HepG2 (cell line): ENCODE results near the gene RNU7-1. TPM values are rescaled to one million over a fixed set of nuclear protein-coding genes. Genes with fewer than 3 reads are reported as not detected.

ENCODE experiments used
- ATAC-seq: fragments of 200-7000 bp; cut with Tn5 transposase; 3 replicates; pipeline ENCODE4 v1.9.1; 2020; ENCODE audit warnings: mild to moderate bottlenecking, moderate library complexity
- BruUV-seq: library from RNA; stranded (reverse); fragments of 400-500 nt; replicated peaks from 2 replicates; lab custom pipeline; 2021; lab: Mats Ljungman, UMichigan
- CTCF ChIA-PET: fragments of 300-600 bp; formaldehyde crosslinking; extraction: SDS; loops from one replicate; lab custom pipeline; 2021; ENCODE audit warnings: low total read pairs, inconsistent platforms, low intra/inter-chr PET ratio; lab: Yijun Ruan, JAX
- POLR2A ChIA-PET: fragments of 350-600 bp; sonication (Branson Sonifier 250); formaldehyde crosslinking; loops from one replicate; lab custom pipeline; 2020; ENCODE audit warnings: antibody characterized with exemption, inconsistent platforms; lab: Yijun Ruan, JAX
- DNase-seq: peaks from one replicate; pipeline ENCODE4 v3.0.0-alpha.2; 2015; ENCODE audit warnings: low spot score
- FAIRE-seq: peaks from 3 replicates; lab custom pipeline; 2011; peaks lifted over from hg19 to GRCh38; lab: Jason Lieb, UNC
- H2AFZ ChIP-seq: one replicate; pipeline ENCODE4 v1.6.1; 2011; ENCODE audit warnings: low read length, inconsistent platforms
- H3K27ac ChIP-seq: fragments of 300-600 bp; 3 replicates; pipeline ENCODE4 v1.8.0; 2011; ENCODE audit warnings: mixed run types, mild to moderate bottlenecking, mixed read lengths, low read length, inconsistent platforms; ENCODE audit not compliant: insufficient read depth; ENCODE audit errors: extremely low read length
- H3K27me3 ChIP-seq, 2 experiments: fragments of 200-600 bp in 1 of 2; 2 replicates in 1 of 2; 3 replicates in 1 of 2; pipeline versions ENCODE4 v1.6.0 to v1.8.0; 2011; ENCODE audit warnings: low read length in 2 of 2, mild to moderate bottlenecking in 2 of 2, moderate library complexity in 2 of 2, inconsistent platforms in 1 of 2; ENCODE audit not compliant: insufficient read depth in 2 of 2, control insufficient read depth in 1 of 2
- H3K36me3 ChIP-seq, 2 experiments: fragments of 200-600 bp in 1 of 2; replicated peaks in 1 of 2; 2 replicates in 1 of 2; 3 replicates in 1 of 2; pipeline versions ENCODE4 v1.5.1 to v1.8.0; 2011; ENCODE audit warnings: low read length in 2 of 2, inconsistent platforms in 1 of 2; ENCODE audit not compliant: insufficient read depth in 2 of 2, control insufficient read depth in 1 of 2
- H3K4me1 ChIP-seq: 2 replicates; pipeline ENCODE4 v1.5.1; 2012; ENCODE audit warnings: low read length, inconsistent platforms; ENCODE audit not compliant: insufficient read depth
- H3K4me2 ChIP-seq: 2 replicates; pipeline ENCODE4 v1.6.0; 2011; ENCODE audit warnings: low read depth, low read length, inconsistent platforms
- H3K4me3 ChIP-seq, 3 experiments: fragments of 200-600 bp in 1 of 3; sonication (generic), shearing (Covaris generic) in 1 of 3; replicated peaks in 1 of 3; 2 replicates each; pipeline ENCODE4 v1.5.1; 2011 to 2016; ENCODE audit warnings: low read length in 3 of 3, inconsistent platforms in 2 of 3, low read depth in 2 of 3, mild to moderate bottlenecking in 2 of 3, control low read depth in 1 of 3, mixed read lengths in 1 of 3; ENCODE audit not compliant: insufficient read depth in 1 of 3
- H3K79me2 ChIP-seq: one replicate; pipeline ENCODE4 v1.6.1; 2011; ENCODE audit warnings: low read length, inconsistent platforms; ENCODE audit not compliant: insufficient read depth
- H3K9ac ChIP-seq: 2 replicates; pipeline ENCODE4 v1.6.0; 2011; ENCODE audit warnings: mild to moderate bottlenecking, low read depth, low read length, inconsistent platforms; ENCODE audit not compliant: insufficient read depth
- H3K9me3 ChIP-seq: 2 replicates; pipeline ENCODE4 v1.5.1; 2012; ENCODE audit warnings: mild to moderate bottlenecking, low read length
- H4K20me1 ChIP-seq: 2 replicates; pipeline ENCODE4 v1.6.0; 2011; ENCODE audit warnings: inconsistent platforms, mild to moderate bottlenecking, low read length, moderate library complexity; ENCODE audit not compliant: insufficient read depth
- ATM ChIP-seq: fragments of 450-650 bp; IDR thresholded peaks from 2 replicates; pipeline ENCODE4 v1.7.1; 2017; ENCODE audit warnings: mild to moderate bottlenecking, borderline replicate concordance
- GPN1 ChIP-seq: sonication (generic); formaldehyde crosslinking; IDR thresholded peaks from 2 replicates; pipeline ENCODE4 v1.5.1; 2020; ENCODE audit warnings: missing genetic modification reagents, borderline replicate concordance
- HNF1A ChIP-seq, 2 experiments: sonication (generic) in 1 of 2; formaldehyde crosslinking in 1 of 2; IDR thresholded peaks; 2 replicates each; pipeline versions ENCODE4 v1.4.0 to v1.6.1; 2016 to 2020; ENCODE audit warnings: borderline replicate concordance in 1 of 2, low read depth in 1 of 2, mild to moderate bottlenecking in 1 of 2, missing genetic modification reagents in 1 of 2
- HNRNPK ChIP-seq: fragments of 200-400 bp; formaldehyde crosslinking; IDR thresholded peaks from 2 replicates; pipeline ENCODE4 v1.6.1; 2018; ENCODE audit warnings: low read length, low read depth, moderate library complexity, mild to moderate bottlenecking; ENCODE audit not compliant: poor library complexity, severe bottlenecking
- HNRNPLL ChIP-seq: fragments of 200-400 bp; formaldehyde crosslinking; IDR thresholded peaks from 2 replicates; pipeline ENCODE4 v1.6.1; 2017; ENCODE audit warnings: mild to moderate bottlenecking, low read depth, low read length; ENCODE audit not compliant: poor library complexity, severe bottlenecking
- IKZF4 ChIP-seq: sonication (generic); formaldehyde crosslinking; IDR thresholded peaks from 2 replicates; pipeline ENCODE4 v1.5.1; 2020; ENCODE audit warnings: borderline replicate concordance, mild to moderate bottlenecking, low read depth, missing genetic modification reagents; ENCODE audit errors: not compliant biosample characterization
- IRX3 ChIP-seq: sonication (generic); formaldehyde crosslinking; IDR thresholded peaks from 2 replicates; pipeline ENCODE4 v1.8.1; 2023; ENCODE audit warnings: mild to moderate bottlenecking, low read depth, missing genetic modification reagents, borderline replicate concordance
- POLR2G ChIP-seq: fragments of 200-400 bp; formaldehyde crosslinking; IDR thresholded peaks from 2 replicates; pipeline ENCODE4 v1.6.1; 2018; ENCODE audit warnings: mild to moderate bottlenecking, low read depth, low read length, moderate library complexity
- RBM22 ChIP-seq: fragments of 200-400 bp; formaldehyde crosslinking; optimal IDR thresholded peaks from 2 replicates; pipeline ENCODE3; 2017; ENCODE audit warnings: mild to moderate bottlenecking, low read length, moderate library complexity
- TBX2 ChIP-seq: sonication (generic); formaldehyde crosslinking; IDR thresholded peaks from 2 replicates; pipeline ENCODE4 v1.5.0; 2020; ENCODE audit warnings: missing genetic modification reagents, mild to moderate bottlenecking, borderline replicate concordance
- ZBED4 ChIP-seq: sonication (generic); formaldehyde crosslinking; IDR thresholded peaks from 2 replicates; pipeline ENCODE4 v1.4.0; 2020; ENCODE audit warnings: missing genetic modification reagents, borderline replicate concordance
- ZNF24 ChIP-seq: fragments of 450-650 bp; IDR thresholded peaks from 2 replicates; pipeline ENCODE4 v1.6.1; 2017; ENCODE audit warnings: antibody characterized with exemption, mild to moderate bottlenecking
- WGBS: methylation state at CpG from one replicate; pipeline ENCODE4 v1.1.6; 2017; ENCODE audit warnings: low lambda C conversion rate; 5-methylcytosine and 5-hydroxymethylcytosine counted together
- in situ Hi-C: cut with HindIII; loops from 2 replicates; pipeline ENCODE4 v1.10.0; 2017; ENCODE audit warnings: low pct_unique_long_range_greater_than_20kb; ENCODE audit not compliant: extremely low pct_ligation_motif_present
- intact Hi-C: fragments of 100-400 bp; cut with micrococcal nuclease; formaldehyde crosslinking; loops from one replicate; pipeline ENCODE4 v1.10.0; 2022; ENCODE audit not compliant: unreplicated experiment
- polyA plus RNA-seq, 8 experiments: library from polyadenylated mRNA; depleted of rRNA in 3 of 8; stranded (reverse) in 7 of 8; unstranded in 1 of 8; fragments of >200 nt; fragmentation: Illumina TruSeq in 4 of 8; extraction: Trizol in 4 of 8; gene quantifications; 2 replicates each; pipeline versions ENCODE4 v1.2.1 to v1.2.3, GENCODE V29; 2011 to 2016; ENCODE audit warnings: low read depth in 4 of 8, missing spikeins in 1 of 8, mixed read lengths in 1 of 8; ENCODE audit not compliant: insufficient read depth in 1 of 8
- total RNA-seq, 5 experiments: library from RNA; depleted of rRNA; stranded (reverse); fragments of >200 nt; fragmentation: Illumina TruSeq; extraction: Trizol; gene quantifications; 2 replicates each; pipeline ENCODE4 v1.2.3, GENCODE V29; 2016; ENCODE audit warnings: low read depth in 1 of 5

The RNU7-1 gene
- total and polyA plus RNA-seq, 2 of the 13 experiments (the other 11 are each of a cell fraction or from before 2014, with no cell fraction given), result not detected

- TF ChIP-seq TBX2 (CRISPR knock-in tag), result no peak
- no peak for TF ChIP-seq ZBED4 (CRISPR knock-in tag)
- peak; percentile 23; the same call in 1 of the 2 replicates for TF ChIP-seq IRX3 (CRISPR knock-in tag)
These were observed 26.5 kb downstream of the RNU7-1 start (continued) for GRCh38 chr12:6970096-6970527.

GRCh38 chr12:6974180-6974579 lies 30.6 kb downstream of the RNU7-1 start:
- peaks cover 33% of the 10 kb centered on the region for H3K79me2 ChIP-seq
- 91% methylated on average over 6 of the region's 6 CpGs for WGBS
- CTCF ChIA-PET, result no interaction called here
- TF ChIP-seq IKZF4 (CRISPR knock-in tag) (no peak), RBM22 (peak; percentile 29), HNRNPLL (no peak), POLR2G (peak; percentile 31; the same call in 1 of the 2 replicates), ZNF24 (no peak), HNF1A (IDR thresholded peaks at IDR 0.05; ENCODE audit: low read depth) (no peak), HNF1A (CRISPR knock-in tag; IDR thresholded peaks at IDR 0.05; ENCODE audit: borderline replicate concordance) (no peak), ATM (no peak), GPN1 (CRISPR knock-in tag) (no peak), HNRNPK (no peak)

More at GRCh38 chr12:6974180-6974579, 30.6 kb downstream of the RNU7-1 start:
- Histone ChIP-seq H3K4me1 (peaks cover 33% of the 10 kb centered on the region), H3K9me3 (no peaks in the 10 kb centered on the region), H3K4me3 (no peak overlapping the region), H3K4me2 (no peak overlapping the region), H4K20me1 (no peaks in the 10 kb centered on the region), H3K27me3 (no peaks in the 10 kb centered on the region; a peak in 1 of 5 replicates), H3K27ac (no peak overlapping the region), H2AFZ (no peak overlapping the region), H3K9ac (no peak overlapping the region), H3K36me3 (peaks cover 14 to 37% of the 10 kb centered on the region in 2 experiments)
- ATAC-seq (no peak), FAIRE-seq (no peak), DNase-seq (no peak)
- intact Hi-C loops, result no loop called here
- POLR2A ChIA-PET, result interaction anchor here (0.8 to 1.5 kb wide), 4 partner anchors 10 to 30 kb away, joined by 3 to 10 read pairs (median 3); partner anchors contain the start of genes C12orf57 and RNU7-1
- BruUV-seq, result no TSS peak
- in situ Hi-C loops, result no loop called here
